Measurements from ENCODE around the gene SPP1.

Gene SPP1

GRCh38 chr4:87949961-87950360 is 25.6 kb upstream of the SPP1 start:
- peak; percentile 56 for DNase-seq
- in situ Hi-C loops (cut with HindIII; ENCODE audit: low pct_ligation_motif_present, low pct_unique_long_range_greater_than_20kb, low sequenced_read_pairs) = no loop called here

- DNase-seq = no peak
- in situ Hi-C loops (cut with HindIII; ENCODE audit: low pct_ligation_motif_present, low pct_unique_long_range_greater_than_20kb, low sequenced_read_pairs) = no loop called here
Measured at GRCh38 chr4:87950493-87950892, 25.0 kb upstream of the SPP1 start.

- DNase-seq = no peak
- in situ Hi-C loops (cut with HindIII; ENCODE audit: low pct_ligation_motif_present, low pct_unique_long_range_greater_than_20kb, low sequenced_read_pairs) = no loop called here
Measured at GRCh38 chr4:87950936-87951511, 24.5 kb upstream of the SPP1 start.

GRCh38 chr4:87953826-87954225 is 21.7 kb upstream of the SPP1 start:
- in situ Hi-C loops (cut with HindIII; ENCODE audit: low pct_ligation_motif_present, low pct_unique_long_range_greater_than_20kb, low sequenced_read_pairs) = no loop called here
- DNase-seq = no peak

GRCh38 chr4:87956501-87956900 is 19.0 kb upstream of the SPP1 start:
- DNase-seq = no peak
- in situ Hi-C loops (cut with HindIII; ENCODE audit: low pct_ligation_motif_present, low pct_unique_long_range_greater_than_20kb, low sequenced_read_pairs) = no loop called here

GRCh38 chr4:87957061-87957460 is 18.5 kb upstream of the SPP1 start:
- in situ Hi-C loops (cut with HindIII; ENCODE audit: low pct_ligation_motif_present, low pct_unique_long_range_greater_than_20kb, low sequenced_read_pairs) = no loop called here
- DNase-seq = no peak

GRCh38 chr4:87961993-87962392 is 13.5 kb upstream of the SPP1 start:
- in situ Hi-C loops (cut with HindIII; ENCODE audit: low pct_ligation_motif_present, low pct_unique_long_range_greater_than_20kb, low sequenced_read_pairs) = loop anchor here (10.0 kb wide), 1 partner anchor 107 kb away; no protein-coding TSS in a partner anchor
- DNase-seq = peak; percentile 69

- in situ Hi-C loops (cut with HindIII; ENCODE audit: low pct_ligation_motif_present, low pct_unique_long_range_greater_than_20kb, low sequenced_read_pairs) = loop anchor here (10.0 kb wide), 1 partner anchor 108 kb away; no protein-coding TSS in a partner anchor
- DNase-seq = no peak
Measured at GRCh38 chr4:87962398-87963146, 12.9 kb upstream of the SPP1 start.

GRCh38 chr4:87965501-87965975 is 10.0 kb upstream of the SPP1 start:
- in situ Hi-C loops (cut with HindIII; ENCODE audit: low pct_ligation_motif_present, low pct_unique_long_range_greater_than_20kb, low sequenced_read_pairs) = loop anchor here (10.0 kb wide), 1 partner anchor 111 kb away; no protein-coding TSS in a partner anchor
- DNase-seq = no peak

GRCh38 chr4:87966095-87966496 is 9.4 kb upstream of the SPP1 start:
- in situ Hi-C loops (cut with HindIII; ENCODE audit: low pct_ligation_motif_present, low pct_unique_long_range_greater_than_20kb, low sequenced_read_pairs) = loop anchor here (10.0 kb wide), 1 partner anchor 111 kb away; no protein-coding TSS in a partner anchor
- no peak for DNase-seq

- in situ Hi-C loops (cut with HindIII; ENCODE audit: low pct_ligation_motif_present, low pct_unique_long_range_greater_than_20kb, low sequenced_read_pairs) = loop anchor here (10.0 kb wide), 1 partner anchor 112 kb away; no protein-coding TSS in a partner anchor
- no peak for DNase-seq
Measured at GRCh38 chr4:87967193-87967592, 8.3 kb upstream of the SPP1 start.

GRCh38 chr4:87970121-87970520 is 5.4 kb upstream of the SPP1 start:
- DNase-seq = no peak
- in situ Hi-C loops (cut with HindIII; ENCODE audit: low pct_ligation_motif_present, low pct_unique_long_range_greater_than_20kb, low sequenced_read_pairs) = no loop called here

- in situ Hi-C loops (cut with HindIII; ENCODE audit: low pct_ligation_motif_present, low pct_unique_long_range_greater_than_20kb, low sequenced_read_pairs) = no loop called here
- no peak for DNase-seq
Measured at GRCh38 chr4:87971866-87972265, 3.6 kb upstream of the SPP1 start.

GRCh38 chr4:87973283-87974169 is 2.0 kb upstream of the SPP1 start:
- in situ Hi-C loops (cut with HindIII; ENCODE audit: low pct_ligation_motif_present, low pct_unique_long_range_greater_than_20kb, low sequenced_read_pairs) = no loop called here
- DNase-seq = peak; percentile 79

GRCh38 chr4:87974856-87975462 is 555 bp upstream of the SPP1 start:
- peak; percentile 81 for DNase-seq
- in situ Hi-C loops (cut with HindIII; ENCODE audit: low pct_ligation_motif_present, low pct_unique_long_range_greater_than_20kb, low sequenced_read_pairs) = no loop called here

- in situ Hi-C loops (cut with HindIII; ENCODE audit: low pct_ligation_motif_present, low pct_unique_long_range_greater_than_20kb, low sequenced_read_pairs) = no loop called here
- DNase-seq = no peak
Measured at GRCh38 chr4:87977521-87978278, 2.2 kb downstream of the SPP1 start.

- peak; percentile 76 for DNase-seq
- in situ Hi-C loops (cut with HindIII; ENCODE audit: low pct_ligation_motif_present, low pct_unique_long_range_greater_than_20kb, low sequenced_read_pairs) = no loop called here
Measured at GRCh38 chr4:87978681-87979080, 3.2 kb downstream of the SPP1 start.

- in situ Hi-C loops (cut with HindIII; ENCODE audit: low pct_ligation_motif_present, low pct_unique_long_range_greater_than_20kb, low sequenced_read_pairs) = no loop called here
- DNase-seq = no peak
Measured at GRCh38 chr4:87979810-87980209, 4.3 kb downstream of the SPP1 start.
